Stimulated activated naive CD8-positive, alpha-beta T cell treated with anti-CD3 and anti-CD28 coated beads, Interleukin-15, Interleukin-2, amounts not matched to agents 100 ng/mL and 50 ng/mL, for 24 hours (primary cell): ENCODE data around the gene RIMS1.
"Not testable (repeated sequence)": the region's sequence is repeated elsewhere in the genome, so short reads cannot be mapped to it uniquely, and the experiment has no call there.

Experiments used
- H3K27ac Mint-ChIP-seq: one replicate; pipeline ENCODE4 v1.8.0; 2021; ENCODE audit warnings: mild to moderate bottlenecking, mixed read lengths
- H3K27me3 Mint-ChIP-seq: one replicate; pipeline ENCODE4 v1.8.0; 2021; ENCODE audit warnings: mixed read lengths
- H3K36me3 Mint-ChIP-seq: one replicate; pipeline ENCODE4 v1.8.0; 2021; ENCODE audit warnings: low read depth, mixed read lengths
- H3K4me1 Mint-ChIP-seq: one replicate; pipeline ENCODE4 v1.8.0; 2021; ENCODE audit warnings: low read depth, mixed read lengths
- H3K4me3 Mint-ChIP-seq: one replicate; pipeline ENCODE4 v1.8.0; 2021; ENCODE audit warnings: mild to moderate bottlenecking, mixed read lengths
- H3K9me3 Mint-ChIP-seq: one replicate; pipeline ENCODE4 v1.8.0; 2021; ENCODE audit warnings: mixed read lengths

RIMS1 gene

DNA sequence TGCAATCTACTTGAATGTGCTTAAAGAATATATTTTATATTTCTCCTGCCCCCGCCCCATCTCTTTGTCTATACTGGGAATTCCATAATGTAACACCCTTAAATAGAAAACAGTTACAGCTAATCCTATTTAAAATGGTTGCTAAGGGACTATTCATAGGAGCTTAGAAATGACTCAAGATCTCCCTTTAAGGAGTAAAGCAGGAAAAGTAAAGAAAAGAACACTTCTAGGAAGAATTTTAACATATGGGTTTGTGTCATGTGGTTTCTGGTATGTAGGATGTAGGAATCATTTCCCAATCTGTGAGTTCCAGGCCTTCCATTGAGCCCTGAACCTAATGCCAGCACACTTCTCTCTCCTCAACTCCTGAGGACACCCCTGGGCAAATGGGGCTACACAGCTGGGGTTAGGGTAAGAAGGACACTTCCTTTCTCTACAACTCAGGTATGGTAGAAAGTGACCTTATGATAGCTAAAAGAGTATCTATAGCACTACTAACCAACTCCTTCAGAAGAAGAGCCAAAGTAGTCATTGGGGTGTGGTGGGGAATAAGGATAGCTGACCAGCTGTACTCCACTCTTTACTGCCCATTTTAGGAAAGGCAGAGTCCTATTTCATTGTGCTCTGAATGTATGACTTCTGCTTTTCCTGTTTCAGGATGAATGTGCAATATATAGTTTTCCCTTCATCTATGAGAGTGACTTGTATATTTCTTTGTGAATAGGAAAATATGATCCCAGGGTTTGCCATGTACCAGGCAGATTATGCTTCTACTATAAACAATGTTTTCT is 27.3 kb downstream of the RIMS1 start:
- Mint-ChIP-seq H3K27me3 (no peaks in the 10 kb centered on the region), H3K4me3 (no peak overlapping the region), H3K36me3 (no peaks in the 10 kb centered on the region), H3K27ac (no peak overlapping the region), H3K4me1 (no peaks in the 10 kb centered on the region), H3K9me3 (no peaks in the 10 kb centered on the region)

DNA sequence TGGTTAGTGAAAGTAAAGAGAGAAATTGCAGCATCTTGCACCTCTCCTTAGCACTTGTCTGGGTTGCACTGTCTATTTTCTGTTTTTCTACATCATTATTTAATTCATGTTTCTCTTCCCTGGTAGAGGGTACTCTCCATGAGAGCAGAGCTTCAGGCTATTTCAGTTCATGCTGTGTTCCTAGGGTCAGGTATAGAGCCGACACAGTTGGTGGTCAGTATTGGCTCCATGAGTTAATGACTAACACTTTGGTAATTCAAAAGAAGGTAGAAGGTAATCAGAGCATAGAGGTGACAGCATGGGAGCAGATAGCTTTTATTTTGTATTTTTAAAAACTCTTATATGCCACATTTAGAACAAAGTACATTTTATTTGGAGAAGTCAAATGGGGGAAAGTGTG is 42.7 kb downstream of the RIMS1 start:
- H3K4me3 Mint-ChIP-seq, result no peak overlapping the region
- H3K36me3 Mint-ChIP-seq, result no peaks in the 10 kb centered on the region
- H3K4me1 Mint-ChIP-seq, result no peaks in the 10 kb centered on the region
- H3K27ac Mint-ChIP-seq, result no peak overlapping the region
- H3K9me3 Mint-ChIP-seq, result no peaks in the 10 kb centered on the region
- no peaks in the 10 kb centered on the region for H3K27me3 Mint-ChIP-seq

- H3K36me3 Mint-ChIP-seq, result no peaks in the 10 kb centered on the region
Measured at GRCh38 chr6:71933881-71934280, 47.5 kb downstream of the RIMS1 start.

GRCh38 chr6:71965404-71965803 is 79.1 kb downstream of the RIMS1 start:
- Mint-ChIP-seq H3K4me3 (no peak overlapping the region), H3K27me3 (no peaks in the 10 kb centered on the region), H3K27ac (no peak overlapping the region), H3K36me3 (no peaks in the 10 kb centered on the region), H3K4me1 (no peaks in the 10 kb centered on the region), H3K9me3 (no peaks in the 10 kb centered on the region)

More at GRCh38 chr6:71933881-71934280, 47.5 kb downstream of the RIMS1 start:
- Mint-ChIP-seq H3K27ac (no peak overlapping the region), H3K9me3 (peaks cover 4% of the 10 kb centered on the region), H3K4me3 (no peak overlapping the region), H3K27me3 (no peaks in the 10 kb centered on the region), H3K4me1 (no peaks in the 10 kb centered on the region)

DNA sequence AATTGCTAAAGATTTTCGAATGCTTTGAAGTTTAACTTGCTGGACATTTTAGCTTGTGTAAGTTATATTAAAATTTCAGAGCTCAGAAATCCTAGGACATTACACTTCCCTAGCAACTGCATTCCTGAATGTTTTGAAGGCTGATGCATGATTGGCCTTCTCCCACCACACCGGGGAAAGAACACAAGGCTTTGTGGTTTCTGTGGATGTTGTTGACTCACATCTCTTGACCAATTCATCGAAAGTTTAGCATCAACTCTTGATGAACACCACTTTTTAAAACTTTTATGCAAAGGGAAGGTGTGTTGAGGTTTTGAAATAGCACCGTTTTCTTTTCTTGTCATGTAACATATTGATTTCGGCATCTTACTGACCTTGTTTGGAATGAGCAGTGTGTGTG is 81.1 kb downstream of the RIMS1 start:
- no peaks in the 10 kb centered on the region for H3K4me1 Mint-ChIP-seq
- H3K4me3 Mint-ChIP-seq, result no peak overlapping the region
- H3K36me3 Mint-ChIP-seq, result no peaks in the 10 kb centered on the region
- no peak overlapping the region for H3K27ac Mint-ChIP-seq
- no peaks in the 10 kb centered on the region for H3K9me3 Mint-ChIP-seq
- no peaks in the 10 kb centered on the region for H3K27me3 Mint-ChIP-seq

- Mint-ChIP-seq H3K4me1 (no peaks in the 10 kb centered on the region), H3K9me3 (no peaks in the 10 kb centered on the region), H3K4me3 (no peak overlapping the region), H3K27ac (no peak overlapping the region), H3K27me3 (no peaks in the 10 kb centered on the region), H3K36me3 (no peaks in the 10 kb centered on the region)
Measured at GRCh38 chr6:71977884-71978283, 91.5 kb downstream of the RIMS1 start.

- Mint-ChIP-seq H3K27me3 (no peaks in the 10 kb centered on the region), H3K36me3 (no peaks in the 10 kb centered on the region), H3K9me3 (no peaks in the 10 kb centered on the region), H3K4me1 (no peaks in the 10 kb centered on the region), H3K27ac (no peak overlapping the region), H3K4me3 (no peak overlapping the region)
Measured at GRCh38 chr6:71979911-71980310, 93.6 kb downstream of the RIMS1 start.

DNA sequence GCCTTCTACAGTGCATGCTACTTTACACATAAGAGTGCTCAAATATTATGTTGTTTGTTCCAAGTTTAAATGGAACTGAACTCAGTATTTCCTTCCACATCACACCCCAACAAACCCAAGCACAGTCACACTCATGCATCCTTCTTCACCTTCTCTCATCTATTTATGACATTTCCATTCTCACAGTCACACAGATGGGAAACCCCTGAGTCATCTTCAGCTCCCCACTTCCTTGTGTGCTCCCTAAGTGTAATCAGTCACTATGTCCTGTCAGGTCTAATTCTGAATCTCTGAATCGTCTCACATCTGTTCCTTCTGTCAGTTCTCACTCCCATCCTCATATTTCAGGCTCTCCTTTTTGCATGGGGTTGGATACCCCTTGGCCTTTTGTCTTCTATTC is 96.0 kb downstream of the RIMS1 start:
- Mint-ChIP-seq H3K4me3 (no peak overlapping the region), H3K27me3 (no peaks in the 10 kb centered on the region), H3K4me1 (no peaks in the 10 kb centered on the region), H3K27ac (no peak overlapping the region), H3K9me3 (peaks cover 4% of the 10 kb centered on the region), H3K36me3 (no peaks in the 10 kb centered on the region)

GRCh38 chr6:71983131-71983530 is 96.8 kb downstream of the RIMS1 start:
- Mint-ChIP-seq H3K4me1 (no peaks in the 10 kb centered on the region), H3K27me3 (no peaks in the 10 kb centered on the region), H3K9me3 (peaks cover 4% of the 10 kb centered on the region), H3K4me3 (no peak overlapping the region), H3K36me3 (no peaks in the 10 kb centered on the region), H3K27ac (no peak overlapping the region)

DNA sequence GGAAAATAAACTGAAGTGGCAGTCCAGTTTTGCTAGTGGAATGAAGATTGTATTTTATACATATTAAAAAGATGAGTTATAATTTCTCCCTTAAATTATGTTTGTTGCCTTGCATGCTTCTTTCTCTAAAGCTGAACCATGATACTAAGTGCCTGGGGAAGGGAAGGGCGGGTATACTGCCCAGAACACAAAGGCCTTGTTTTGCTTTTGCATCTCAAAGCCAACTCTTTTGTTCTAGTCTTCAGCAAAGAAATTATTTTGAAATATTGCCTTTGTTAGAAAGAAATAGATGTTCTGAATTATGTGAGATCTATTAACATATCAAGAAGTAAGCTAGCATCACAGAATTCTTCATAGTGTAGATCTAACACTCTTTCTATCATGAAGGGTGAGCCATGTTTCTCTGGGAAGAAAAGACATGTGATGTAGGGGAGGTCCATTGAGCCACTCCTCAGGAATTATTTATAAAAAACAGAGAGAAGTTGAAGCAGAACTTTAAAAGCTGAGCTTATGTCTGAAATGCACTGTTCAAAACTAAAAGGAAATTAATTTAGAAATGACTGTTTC is 108.4 kb downstream of the RIMS1 start:
- H3K4me1 Mint-ChIP-seq, result no peaks in the 10 kb centered on the region
- no peak overlapping the region for H3K27ac Mint-ChIP-seq
- H3K4me3 Mint-ChIP-seq, result no peak overlapping the region
- no peaks in the 10 kb centered on the region for H3K9me3 Mint-ChIP-seq
- no peaks in the 10 kb centered on the region for H3K36me3 Mint-ChIP-seq
- H3K27me3 Mint-ChIP-seq, result no peaks in the 10 kb centered on the region

GRCh38 chr6:71997341-71997740 is 111.0 kb downstream of the RIMS1 start:
- Mint-ChIP-seq H3K27ac (no peak overlapping the region), H3K27me3 (no peaks in the 10 kb centered on the region), H3K4me3 (no peak overlapping the region), H3K36me3 (no peaks in the 10 kb centered on the region), H3K9me3 (peaks cover 4% of the 10 kb centered on the region), H3K4me1 (no peaks in the 10 kb centered on the region)

GRCh38 chr6:72002415-72002814 is 116.1 kb downstream of the RIMS1 start:
- Mint-ChIP-seq H3K36me3 (no peaks in the 10 kb centered on the region), H3K4me1 (no peaks in the 10 kb centered on the region), H3K9me3 (peaks cover 14% of the 10 kb centered on the region), H3K4me3 (no peak overlapping the region), H3K27ac (no peak overlapping the region), H3K27me3 (no peaks in the 10 kb centered on the region)

- not testable (repeated sequence) for H3K4me3 Mint-ChIP-seq, H3K36me3 Mint-ChIP-seq, H3K27me3 Mint-ChIP-seq, H3K27ac Mint-ChIP-seq, H3K4me1 Mint-ChIP-seq
- H3K9me3 Mint-ChIP-seq, result peaks cover 11% of the 10 kb centered on the region
Measured at GRCh38 chr6:72006591-72006990, 120.2 kb downstream of the RIMS1 start.

GRCh38 chr6:72022830-72023229 is 136.5 kb downstream of the RIMS1 start:
- Mint-ChIP-seq H3K4me3 (no peak overlapping the region), H3K27ac (no peak overlapping the region), H3K36me3 (no peaks in the 10 kb centered on the region), H3K27me3 (no peaks in the 10 kb centered on the region), H3K9me3 (peaks cover under 1% of the 10 kb centered on the region), H3K4me1 (no peaks in the 10 kb centered on the region)

GRCh38 chr6:72031471-72031870 is 145.1 kb downstream of the RIMS1 start:
- Mint-ChIP-seq H3K27me3 (no peaks in the 10 kb centered on the region), H3K4me3 (no peak overlapping the region), H3K27ac (no peak overlapping the region), H3K36me3 (no peaks in the 10 kb centered on the region), H3K4me1 (no peaks in the 10 kb centered on the region), H3K9me3 (no peaks in the 10 kb centered on the region)

DNA sequence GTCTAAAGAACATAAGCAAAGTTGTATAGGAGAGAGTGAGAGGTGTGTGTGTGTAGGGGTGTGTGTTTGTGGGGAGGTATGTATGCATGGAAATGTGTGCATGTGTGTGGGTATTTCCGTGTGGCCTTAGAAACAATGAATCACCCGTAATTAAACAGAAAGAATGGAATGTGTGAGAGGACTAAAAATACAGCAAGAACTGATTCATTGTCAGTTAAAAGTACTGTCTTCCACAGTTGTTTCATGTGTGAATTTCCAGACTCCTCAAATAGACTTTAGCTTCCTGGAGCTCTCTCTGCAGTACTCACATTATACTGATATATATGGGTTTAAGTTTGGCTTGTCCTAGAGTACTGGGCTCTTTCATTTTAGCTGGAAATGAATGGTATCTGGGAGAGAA is 145.7 kb downstream of the RIMS1 start:
- no peak overlapping the region for H3K4me3 Mint-ChIP-seq
- no peaks in the 10 kb centered on the region for H3K9me3 Mint-ChIP-seq
- H3K27me3 Mint-ChIP-seq, result no peaks in the 10 kb centered on the region
- H3K36me3 Mint-ChIP-seq, result no peaks in the 10 kb centered on the region
- H3K4me1 Mint-ChIP-seq, result no peaks in the 10 kb centered on the region
- no peak overlapping the region for H3K27ac Mint-ChIP-seq
